ENCODE data around the gene WDR4.

Gene WDR4

GRCh38 chr21:42873096-42873495, 6.2 kb downstream of the WDR4 start:
- DNase-seq = no peak

DNA sequence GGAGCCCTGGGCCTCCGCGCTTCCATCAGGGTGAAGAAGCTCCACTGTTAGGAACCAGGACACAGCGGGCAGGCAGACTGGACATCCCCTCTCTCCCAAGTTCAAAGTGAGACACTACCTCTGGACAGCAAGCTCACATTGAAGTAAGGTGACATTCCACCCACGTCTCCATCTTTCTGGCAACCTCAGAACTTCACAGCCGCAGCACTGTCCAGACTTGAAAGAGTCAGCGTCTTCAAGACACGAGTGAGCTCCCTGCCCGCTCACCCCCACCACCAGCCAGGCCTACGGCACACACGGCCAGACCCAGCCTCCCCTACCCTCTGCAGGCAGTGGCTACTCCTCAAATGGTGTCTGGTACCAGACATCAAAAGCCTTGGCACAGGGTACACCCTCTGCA, 11.1 kb downstream of the WDR4 start:
- no peak for DNase-seq

DNA sequence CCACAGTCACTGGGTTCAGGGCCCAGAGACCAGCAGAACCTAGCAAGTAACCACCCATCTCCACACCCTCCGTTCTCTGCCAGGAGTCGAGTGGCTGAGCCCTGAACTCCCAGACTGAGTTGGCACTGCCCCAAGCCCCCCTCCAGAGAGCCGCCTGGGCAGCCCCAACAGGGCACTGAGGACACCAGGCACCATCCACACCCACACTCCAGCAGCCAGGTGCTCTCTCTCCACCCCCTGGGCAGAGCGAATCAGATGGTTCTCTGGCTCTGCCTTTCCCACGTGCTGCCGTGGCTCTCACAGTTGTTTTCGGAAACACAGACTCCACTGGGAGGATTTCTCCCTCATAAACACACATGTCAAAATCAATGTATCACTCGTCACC, 13.6 kb downstream of the WDR4 start:
- no peak for DNase-seq

DNA sequence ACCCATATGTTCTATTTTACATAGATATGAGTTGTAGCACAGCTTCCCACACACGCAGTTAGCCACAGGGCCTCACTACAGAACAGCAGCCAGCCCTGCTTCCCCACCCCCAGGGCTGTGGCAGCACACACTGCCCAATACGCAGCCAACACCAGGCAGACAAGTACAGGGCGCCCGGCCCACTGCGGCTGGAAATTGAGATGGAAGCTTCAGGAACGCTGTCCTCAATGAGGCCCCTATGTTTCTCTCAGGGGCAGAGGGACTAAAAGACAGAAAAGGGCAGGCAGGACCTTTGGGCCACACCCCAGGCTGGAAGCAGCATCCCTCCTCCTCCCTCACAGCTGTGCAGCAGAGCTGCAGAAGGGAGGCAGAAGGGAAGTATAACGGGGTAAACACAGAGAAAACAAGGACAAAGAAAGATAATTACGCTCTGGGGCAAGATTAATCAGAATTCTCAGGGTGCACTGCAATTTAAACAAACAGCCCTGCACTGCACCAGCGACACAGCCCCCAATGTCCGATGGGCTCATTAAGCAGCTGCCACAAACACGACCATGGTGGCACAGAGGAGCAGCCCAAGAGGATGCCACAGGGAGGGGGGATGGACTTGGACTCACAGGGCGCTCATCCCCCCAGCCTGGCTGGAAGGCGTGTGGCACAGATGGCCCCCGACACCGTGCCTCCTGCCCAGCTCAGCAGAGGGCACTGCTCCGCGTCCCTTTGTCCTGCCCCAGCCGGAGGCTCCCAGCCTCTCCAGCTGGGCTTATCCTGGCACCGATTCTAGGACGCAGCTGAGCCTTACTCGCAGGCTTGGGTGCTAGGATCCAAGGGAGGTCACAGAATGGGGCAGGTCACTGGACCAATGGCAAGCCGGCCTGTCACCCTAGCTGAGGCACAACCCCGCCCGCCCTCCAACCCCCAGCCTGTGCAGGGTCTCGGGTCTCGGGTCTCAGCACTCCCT, 14.2 kb downstream of the WDR4 start:
- no peak for DNase-seq

- no peak for DNase-seq
These were observed 15.1 kb downstream of the WDR4 start for GRCh38 chr21:42864286-42864685.

DNA sequence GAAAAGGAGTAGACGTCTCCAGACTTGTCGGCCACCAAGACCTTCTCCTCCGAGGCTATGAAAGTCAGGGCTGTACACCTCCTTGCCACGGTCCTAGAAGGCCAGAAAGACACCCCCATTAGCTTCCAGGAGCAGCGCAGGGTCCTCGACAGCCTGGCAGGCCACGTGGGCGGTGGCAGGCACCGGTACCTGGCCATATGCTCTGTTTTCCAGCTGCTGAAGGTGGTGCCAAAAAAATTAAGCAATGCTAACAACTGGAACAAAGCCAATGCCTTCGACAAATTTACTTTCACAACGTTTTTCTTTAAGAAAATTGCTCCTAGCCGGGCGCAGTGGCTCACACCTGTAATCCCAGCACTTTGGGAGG, 15.9 kb downstream of the WDR4 start:
- no peak for DNase-seq

DNA sequence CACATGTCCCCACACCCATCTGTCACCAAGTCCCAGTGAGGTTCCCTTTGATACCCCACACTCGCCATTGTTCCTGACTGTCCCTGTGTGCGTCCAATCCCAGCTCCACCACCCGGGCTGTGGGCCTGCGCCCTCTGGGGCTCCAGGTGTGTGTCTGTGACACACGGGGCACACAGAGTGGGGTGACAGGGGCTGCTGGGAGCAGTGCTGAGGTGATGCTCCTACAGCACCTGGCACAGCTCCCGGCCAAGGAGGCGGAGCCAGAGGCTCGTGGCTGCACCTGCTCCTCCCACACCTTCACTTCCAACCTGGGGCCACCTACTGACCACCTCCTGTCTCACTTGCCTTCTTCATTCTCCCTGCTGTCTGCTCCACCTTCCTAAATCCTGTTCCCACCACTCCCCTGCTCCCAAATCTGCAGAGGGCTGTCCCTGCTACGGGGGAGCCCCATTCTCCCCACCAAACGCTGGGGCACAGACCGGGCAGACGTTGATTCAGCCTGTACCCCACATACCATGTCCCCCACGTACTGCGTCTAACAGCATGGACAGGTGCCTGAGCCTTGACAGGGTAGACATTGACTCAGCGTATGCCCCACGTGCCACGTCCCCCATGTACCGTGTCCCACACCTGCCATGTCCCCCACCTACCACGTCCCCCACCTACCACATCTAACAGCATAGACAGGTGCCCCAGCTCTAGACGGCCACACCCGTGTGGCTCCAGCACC, 16.4 kb downstream of the WDR4 start:
- DNase-seq = no peak

GRCh38 chr21:42861848-42862400, 17.4 kb downstream of the WDR4 start:
- DNase-seq = no peak

DNA sequence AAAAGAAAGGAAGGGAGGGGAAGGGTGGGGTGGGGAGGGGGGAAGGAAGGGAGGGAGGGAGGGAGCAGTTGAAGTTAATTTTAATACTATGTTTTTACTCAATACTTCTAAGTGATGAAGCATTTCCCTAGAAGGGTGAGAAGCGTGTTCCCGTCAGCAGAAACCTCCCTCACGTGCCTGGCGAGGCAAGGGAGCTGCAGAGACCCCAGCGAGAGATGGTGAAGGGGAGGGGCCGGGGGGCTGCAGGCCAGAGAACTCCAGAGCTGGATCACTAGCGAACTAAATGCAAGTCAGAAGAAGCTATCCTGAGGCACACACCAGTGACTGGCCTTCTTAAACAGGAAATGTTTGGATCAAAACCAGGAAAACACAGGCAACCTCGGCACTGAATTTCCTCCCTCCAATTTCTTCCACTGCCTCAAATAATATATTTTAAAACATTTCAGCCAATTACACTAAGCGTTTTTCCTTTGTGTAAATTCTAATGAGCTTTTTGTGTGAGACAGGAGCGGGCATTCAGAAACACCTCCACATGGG, 18.0 kb downstream of the WDR4 start:
- DNase-seq = no peak

DNA sequence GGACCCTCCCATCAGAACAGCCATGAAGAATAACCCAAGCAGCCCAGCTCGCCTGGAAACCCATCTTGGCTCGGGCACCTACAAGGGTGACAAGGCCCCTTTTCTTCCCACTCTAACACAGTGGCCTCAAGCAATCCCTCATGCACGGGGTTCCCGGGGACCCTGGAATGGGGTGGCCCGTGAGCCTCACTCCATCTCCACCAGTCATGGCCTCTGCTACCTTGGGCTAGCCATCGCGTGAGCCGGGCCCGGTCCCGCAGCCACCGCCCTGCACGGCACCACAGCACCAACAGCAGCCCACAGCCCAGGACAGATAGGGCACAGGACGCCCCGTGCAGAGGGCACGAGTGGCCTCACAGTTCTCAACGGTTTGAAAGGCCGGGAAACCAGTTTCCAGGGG, 19.0 kb downstream of the WDR4 start:
- DNase-seq = no peak

DNA sequence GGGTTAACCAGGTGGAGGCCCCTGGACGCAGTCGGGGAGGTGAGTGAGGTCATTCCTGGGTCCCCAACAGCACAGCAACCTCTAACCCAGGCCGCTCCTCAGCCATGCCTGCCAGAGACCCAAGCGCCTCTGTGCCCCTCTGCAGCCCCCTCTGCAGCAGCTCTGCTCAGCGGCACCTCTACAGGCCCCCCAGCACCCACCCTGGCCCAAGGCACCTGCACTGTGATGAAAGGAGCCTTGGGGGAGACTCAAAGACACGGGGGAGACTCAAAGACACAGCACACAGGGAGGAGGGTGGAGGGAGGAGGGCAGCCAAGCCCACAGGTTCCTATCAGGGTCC, 19.5 kb downstream of the WDR4 start:
- DNase-seq = no peak

- no peak for DNase-seq
These were observed 20.1 kb downstream of the WDR4 start for GRCh38 chr21:42858957-42859890.

GRCh38 chr21:42858185-42858847, 21.0 kb downstream of the WDR4 start:
- no peak for DNase-seq

- no peak for DNase-seq
These were observed 22.1 kb downstream of the WDR4 start for GRCh38 chr21:42857216-42857615.

DNA sequence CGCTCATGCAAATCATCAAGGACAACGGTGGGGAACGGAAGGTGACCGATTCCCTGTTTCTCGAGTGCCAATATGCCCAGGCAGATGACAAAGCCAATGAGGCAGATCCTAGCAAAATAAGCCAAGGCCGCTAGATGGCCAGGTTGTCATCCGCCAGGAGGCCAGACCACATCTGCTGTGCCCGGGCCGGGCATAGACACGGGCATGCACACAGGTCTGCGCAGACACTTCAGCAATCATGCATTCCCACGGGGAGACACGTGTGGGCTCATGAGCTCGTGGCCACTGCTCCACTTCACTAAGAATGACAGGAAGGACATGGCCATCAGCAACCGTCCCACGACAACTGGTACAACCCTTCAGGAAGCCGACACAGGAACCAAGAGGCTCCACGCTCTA, 23.4 kb downstream of the WDR4 start:
- DNase-seq = no peak

DNA sequence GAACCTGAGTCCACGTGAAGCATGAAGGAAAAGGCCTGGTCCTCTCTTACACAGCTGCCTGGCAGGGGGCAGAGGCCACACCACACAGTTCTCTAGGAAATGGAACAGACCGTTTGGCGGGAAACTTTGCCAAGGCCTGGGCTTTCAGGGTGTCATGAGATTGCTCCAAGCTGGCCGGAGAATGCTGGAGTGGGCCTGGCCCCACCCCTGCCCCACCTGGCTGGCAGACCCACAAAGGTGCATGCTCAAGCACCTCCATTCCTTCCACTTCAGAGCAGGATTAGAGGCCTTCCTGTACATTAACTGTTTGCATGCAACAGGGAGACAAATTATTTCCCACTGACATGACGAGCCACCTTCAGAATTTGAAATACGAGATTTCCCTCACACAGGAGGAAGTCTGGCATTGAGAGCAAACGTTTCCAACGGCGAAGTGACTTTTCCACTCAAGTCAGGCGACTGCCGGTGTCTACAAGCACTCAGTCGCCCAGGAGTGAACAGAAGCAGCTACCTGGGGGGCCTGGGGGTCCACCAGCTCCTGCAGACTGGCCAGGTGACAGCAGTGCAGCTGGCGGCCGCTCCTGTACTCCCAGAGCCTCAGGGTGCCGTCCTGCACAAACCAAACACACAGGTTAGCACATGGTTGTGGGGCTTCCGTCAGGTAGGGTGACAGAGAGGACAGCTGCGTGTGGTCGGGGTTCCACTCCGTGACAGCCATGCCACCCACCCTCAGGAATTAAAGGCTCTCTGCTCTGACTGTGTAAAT, 24.0 kb downstream of the WDR4 start:
- DNase-seq = no peak

GRCh38 chr21:42854246-42855010, 24.9 kb downstream of the WDR4 start:
- DNase-seq = no peak

DNA sequence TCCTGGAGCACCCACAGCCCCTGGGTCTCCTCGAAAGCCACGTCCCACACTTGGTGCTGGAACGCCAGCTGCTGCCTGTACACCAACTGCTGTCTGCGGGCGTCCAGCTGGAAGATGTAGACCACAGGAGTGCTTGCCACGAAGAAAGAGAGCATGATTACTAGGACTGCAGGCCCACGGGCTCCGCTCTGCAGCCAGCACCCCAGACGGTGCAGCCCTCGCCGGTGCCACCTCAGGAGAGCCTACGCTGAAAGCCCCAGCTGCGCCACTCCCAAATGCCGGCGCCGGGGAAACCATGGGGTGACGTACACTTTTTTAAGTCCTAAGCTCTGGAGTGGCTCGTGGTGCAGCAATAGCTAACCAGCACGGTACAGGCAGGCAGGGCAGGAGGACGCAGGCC, 25.7 kb downstream of the WDR4 start:
- DNase-seq = no peak

- no peak for DNase-seq
These were observed 26.3 kb downstream of the WDR4 start for GRCh38 chr21:42852925-42853570.
